ENCODE data around the gene PTPRM. TPM values are rescaled to one million over a fixed set of nuclear protein-coding genes. Genes with fewer than 3 reads are reported as not detected.

PTPRM gene
- total and polyA plus RNA-seq, 12 donors, result 31.7 to 116 (median 61.2) TPM

Small RNAs within 50 kb of the gene (small RNA-seq; reads per million reads assigned to genes)
- gene AP001094.1 (0 reads per million in 2 donors), gene RF00012 (0 reads per million in 2 donors)
